Activated CD8-positive, alpha-beta memory T cell treated with anti-CD3 and anti-CD28 coated beads, Interleukin-2, amount 10 ng/mL, durations not matched to agents 7 days and 5 days (primary cell): ENCODE data around the gene TRMT1L. TPM values are rescaled to one million over a fixed set of nuclear protein-coding genes. Genes with fewer than 3 reads are reported as not detected.

Source experiments
- ATAC-seq: fragments of 150-1000 bp; cut with Tn5 transposase; one replicate; pipeline ENCODE4 v1.10.0; 2021; ENCODE audit warnings: moderate library complexity
- CTCF ChIA-PET: fragments of 350-600 bp; sonication (Branson Sonifier 250); formaldehyde crosslinking; loops from one replicate; lab custom pipeline; 2021; ENCODE audit warnings: antibody characterized with exemption; lab: Charles Lee
- DNase-seq: peaks from one replicate; pipeline ENCODE4 v3.0.0-alpha.2; 2020
- H3K27ac Mint-ChIP-seq: one replicate; pipeline ENCODE4 v1.8.0; 2021; ENCODE audit warnings: mild to moderate bottlenecking, mixed read lengths
- H3K27me3 Mint-ChIP-seq: one replicate; pipeline ENCODE4 v1.8.0; 2021; ENCODE audit warnings: mixed read lengths
- H3K36me3 Mint-ChIP-seq: one replicate; pipeline ENCODE4 v1.8.0; 2021; ENCODE audit warnings: mild to moderate bottlenecking, mixed read lengths
- H3K4me1 Mint-ChIP-seq: one replicate; pipeline ENCODE4 v1.8.0; 2021; ENCODE audit warnings: mixed read lengths
- H3K4me3 Mint-ChIP-seq: one replicate; pipeline ENCODE4 v1.8.0; 2021; ENCODE audit warnings: mild to moderate bottlenecking, moderate library complexity, mixed read lengths
- H3K9me3 Mint-ChIP-seq: one replicate; pipeline ENCODE4 v1.8.0; 2022; ENCODE audit warnings: low read depth, mixed read lengths
- total RNA-seq, 2 experiments: library from RNA; stranded (reverse); gene quantifications; one replicate each; pipeline ENCODE4 v1.2.3, GENCODE V29; 2021

TRMT1L gene
- total RNA-seq, 2 experiments from 2014 or later = 23.2 to 24.4 TPM

GRCh38 chr1:185155600-185156287, 1.0 kb downstream of the TRMT1L start:
- DNase-seq (no peak), ATAC-seq (no peak)
- peak overlapping the region; percentile 86 for H3K4me3 Mint-ChIP-seq
- peaks cover 12% of the 10 kb centered on the region for H3K36me3 Mint-ChIP-seq
- H3K27me3 Mint-ChIP-seq = no peaks in the 10 kb centered on the region
- peak overlapping the region; percentile 91 for H3K27ac Mint-ChIP-seq
- CTCF ChIA-PET = interaction anchor here (0.9 to 6.7 kb wide), 4 partner anchors 14 to 525 kb away, joined by 3 to 63 read pairs (median 10); partner anchors contain the start of genes NIBAN1 and RNF2
- H3K4me1 Mint-ChIP-seq = peaks cover 42% of the 10 kb centered on the region
- no peaks in the 10 kb centered on the region for H3K9me3 Mint-ChIP-seq

DNA sequence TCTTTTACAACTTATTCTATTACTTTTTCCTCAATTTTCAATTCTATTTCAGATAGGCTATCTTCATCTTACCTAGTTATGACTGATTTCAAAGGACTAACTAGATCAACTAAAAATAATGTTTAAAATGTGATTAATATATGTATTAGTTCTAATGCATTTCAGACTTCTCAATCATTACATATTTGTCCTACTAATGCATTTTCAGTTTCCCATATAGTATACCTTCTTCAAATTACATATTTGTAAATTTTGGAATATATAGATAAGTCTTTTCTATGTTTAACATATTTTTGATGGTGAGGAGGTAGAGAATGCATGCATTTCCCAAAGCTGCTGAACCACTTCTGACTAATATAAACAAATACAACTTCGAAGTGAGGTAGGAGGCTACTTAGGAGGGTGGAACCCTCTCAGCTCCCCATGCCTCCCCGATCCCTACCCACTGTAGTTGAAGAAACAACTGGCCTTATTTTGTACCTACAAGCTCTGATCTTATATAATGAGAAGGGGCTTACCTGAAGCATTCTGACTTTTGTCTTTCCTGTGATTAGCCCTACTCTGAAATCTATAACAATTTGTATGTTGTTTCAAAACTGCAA, 1.7 kb downstream of the TRMT1L start:
- no peaks in the 10 kb centered on the region for H3K27me3 Mint-ChIP-seq
- H3K4me1 Mint-ChIP-seq = peaks cover 39% of the 10 kb centered on the region
- ATAC-seq (no peak), DNase-seq (no peak)
- peak overlapping the region; percentile 86 for H3K4me3 Mint-ChIP-seq
- peaks cover 16% of the 10 kb centered on the region for H3K36me3 Mint-ChIP-seq
- CTCF ChIA-PET = interaction anchor here (2.8 to 6.7 kb wide), 2 partner anchors 15 to 110 kb away, joined by 9 to 63 read pairs; partner anchors contain the start of gene RNF2
- no peak overlapping the region for H3K27ac Mint-ChIP-seq
- H3K9me3 Mint-ChIP-seq = no peaks in the 10 kb centered on the region

DNA sequence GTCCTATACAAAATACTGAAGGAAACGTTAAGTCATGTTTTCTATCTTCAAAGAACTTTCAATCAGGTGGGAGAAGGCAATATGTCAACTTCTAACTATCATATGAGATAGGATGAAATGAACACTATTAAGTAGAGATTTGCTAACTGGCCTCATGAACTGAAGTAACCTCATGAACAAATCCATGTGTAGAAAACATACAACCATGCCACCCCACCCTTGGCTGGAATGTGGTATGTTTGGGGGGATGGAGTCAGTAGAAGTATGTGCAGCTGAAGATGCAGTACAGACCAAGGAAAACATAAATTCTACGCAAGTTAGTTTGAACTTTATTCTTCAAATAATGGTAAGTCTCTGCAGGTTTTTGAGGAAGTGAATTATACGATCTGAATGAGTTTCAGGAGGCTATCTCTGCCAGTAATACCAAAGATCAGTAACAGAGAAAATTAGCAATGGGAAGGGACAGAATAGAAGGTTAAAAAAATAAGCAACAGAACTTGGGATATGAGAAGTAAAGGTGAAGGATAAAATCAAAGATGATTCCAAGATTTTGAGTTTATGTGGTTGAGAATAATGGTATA, 4.5 kb downstream of the TRMT1L start:
- Mint-ChIP-seq H3K9me3 (no peaks in the 10 kb centered on the region), H3K4me1 (peaks cover 22% of the 10 kb centered on the region), H3K36me3 (peaks cover 30% of the 10 kb centered on the region), H3K27me3 (no peaks in the 10 kb centered on the region), H3K27ac (no peak overlapping the region), H3K4me3 (no peak overlapping the region)
- CTCF ChIA-PET = no interaction called here
- no peak for ATAC-seq
- no peak for DNase-seq

GRCh38 chr1:185151215-185151614, 5.5 kb downstream of the TRMT1L start:
- CTCF ChIA-PET = no interaction called here
- DNase-seq (no peak), ATAC-seq (no peak)
- H3K4me3 Mint-ChIP-seq = no peak overlapping the region
- peaks cover 30% of the 10 kb centered on the region for H3K36me3 Mint-ChIP-seq
- no peaks in the 10 kb centered on the region for H3K9me3 Mint-ChIP-seq
- no peaks in the 10 kb centered on the region for H3K27me3 Mint-ChIP-seq
- peaks cover 22% of the 10 kb centered on the region for H3K4me1 Mint-ChIP-seq
- no peak overlapping the region for H3K27ac Mint-ChIP-seq

DNA sequence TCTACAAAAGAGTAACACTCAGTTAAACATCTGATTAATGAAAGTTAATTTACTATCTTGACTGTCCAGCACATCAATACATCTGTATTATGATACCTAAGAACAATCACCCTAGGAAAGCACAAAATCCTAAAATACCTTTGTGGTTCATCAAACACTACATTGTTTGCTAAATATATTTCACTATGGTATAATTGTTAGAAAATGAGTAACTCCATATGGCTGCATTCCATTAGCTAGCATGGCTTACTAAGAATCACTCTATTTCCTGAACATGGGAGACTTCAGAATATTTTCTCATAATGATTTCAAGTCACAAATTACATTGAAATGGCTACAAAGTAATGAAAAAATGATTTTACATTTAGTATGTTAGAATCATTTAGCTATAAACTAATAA, 12.5 kb downstream of the TRMT1L start:
- Mint-ChIP-seq H3K4me3 (no peak overlapping the region), H3K36me3 (peaks cover 27% of the 10 kb centered on the region), H3K4me1 (no peaks in the 10 kb centered on the region), H3K27me3 (no peaks in the 10 kb centered on the region), H3K27ac (no peak overlapping the region), H3K9me3 (no peaks in the 10 kb centered on the region)
- no peak for DNase-seq
- no peak for ATAC-seq
- CTCF ChIA-PET = no interaction called here

GRCh38 chr1:185139246-185139645, 17.5 kb downstream of the TRMT1L start:
- H3K4me1 Mint-ChIP-seq = no peaks in the 10 kb centered on the region
- H3K4me3 Mint-ChIP-seq = no peak overlapping the region
- ATAC-seq = no peak
- no peak for DNase-seq
- peaks cover 28% of the 10 kb centered on the region for H3K36me3 Mint-ChIP-seq
- no peaks in the 10 kb centered on the region for H3K27me3 Mint-ChIP-seq
- no peak overlapping the region for H3K27ac Mint-ChIP-seq
- CTCF ChIA-PET = no interaction called here
- H3K9me3 Mint-ChIP-seq = no peaks in the 10 kb centered on the region

- ATAC-seq (no peak), DNase-seq (no peak)
- Mint-ChIP-seq H3K4me3 (no peak overlapping the region), H3K27me3 (no peaks in the 10 kb centered on the region), H3K36me3 (peaks cover 37% of the 10 kb centered on the region), H3K9me3 (no peaks in the 10 kb centered on the region), H3K27ac (no peak overlapping the region), H3K4me1 (no peaks in the 10 kb centered on the region)
- CTCF ChIA-PET = no interaction called here
Measured at GRCh38 chr1:185137896-185138545, 18.7 kb downstream of the TRMT1L start.

DNA sequence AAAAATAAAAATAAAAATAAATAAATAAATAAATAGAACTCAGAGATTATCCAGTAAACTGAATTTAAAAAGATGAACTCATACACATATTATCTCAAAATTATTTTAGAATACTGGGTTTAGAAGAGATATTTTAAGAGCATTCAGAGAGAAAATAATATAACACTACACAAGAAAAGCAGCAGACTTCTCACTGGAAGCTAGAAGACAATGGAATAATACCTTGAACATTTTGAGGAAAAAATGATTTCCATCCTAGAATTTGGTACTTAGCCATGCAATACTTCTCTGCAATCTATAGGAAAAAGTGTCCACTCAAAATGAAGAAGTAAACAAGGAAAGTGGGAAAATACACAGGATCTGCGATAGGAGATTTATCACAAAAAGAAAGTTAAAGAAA, 24.2 kb downstream of the TRMT1L start:
- Mint-ChIP-seq H3K4me3 (no peak overlapping the region), H3K4me1 (no peaks in the 10 kb centered on the region), H3K36me3 (peaks cover 36% of the 10 kb centered on the region), H3K27ac (no peak overlapping the region), H3K9me3 (no peaks in the 10 kb centered on the region), H3K27me3 (no peaks in the 10 kb centered on the region)
- DNase-seq (no peak), ATAC-seq (no peak)
- CTCF ChIA-PET = interaction anchor here (1.3 kb wide), 1 partner anchor 8 kb away, joined by 3 read pairs; no protein-coding TSS in a partner anchor

DNA sequence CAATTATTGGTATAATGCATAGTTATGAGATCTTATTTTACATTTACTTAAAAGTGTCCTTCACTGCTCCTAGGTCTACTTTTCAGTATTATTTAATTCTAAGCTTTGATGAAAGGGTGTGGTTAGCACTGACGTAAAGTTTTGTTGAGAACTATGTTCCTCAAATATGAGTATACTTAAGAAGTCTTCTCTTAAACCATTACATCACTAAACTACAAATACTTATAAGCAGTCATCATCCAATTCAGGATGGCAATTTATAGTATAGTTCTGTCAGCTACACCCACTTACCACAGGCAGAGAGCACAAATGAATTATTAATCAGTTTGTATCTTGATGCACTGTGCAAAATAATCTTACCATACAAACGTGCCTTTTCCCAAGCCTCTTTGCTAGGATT, 27.0 kb downstream of the TRMT1L start:
- H3K4me3 Mint-ChIP-seq = no peak overlapping the region
- peaks cover 41% of the 10 kb centered on the region for H3K36me3 Mint-ChIP-seq
- no peaks in the 10 kb centered on the region for H3K4me1 Mint-ChIP-seq
- H3K27me3 Mint-ChIP-seq = no peaks in the 10 kb centered on the region
- CTCF ChIA-PET = no interaction called here
- no peak for DNase-seq
- no peak overlapping the region for H3K27ac Mint-ChIP-seq
- no peak for ATAC-seq
- no peaks in the 10 kb centered on the region for H3K9me3 Mint-ChIP-seq

DNA sequence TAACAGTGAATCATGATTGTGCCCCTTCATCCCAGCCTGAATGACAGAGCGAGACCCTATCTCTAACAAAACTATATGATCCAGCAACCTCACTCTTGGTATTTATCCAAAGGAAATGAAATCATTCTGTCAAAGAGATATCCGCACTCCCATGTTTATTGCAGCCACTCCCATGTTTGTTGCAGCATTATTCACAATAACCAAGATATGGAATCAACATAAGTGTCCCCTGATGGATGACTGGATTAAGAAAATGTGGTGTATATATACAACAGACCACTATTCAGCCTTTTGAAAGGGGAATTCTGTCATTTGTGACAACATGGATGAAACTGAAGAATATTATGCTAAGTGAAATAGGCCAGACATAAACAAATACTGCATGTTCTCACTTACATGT, 44.4 kb downstream of the TRMT1L start:
- CTCF ChIA-PET = no interaction called here
- Mint-ChIP-seq H3K4me3 (no peak overlapping the region), H3K27me3 (no peaks in the 10 kb centered on the region), H3K36me3 (peaks cover 12% of the 10 kb centered on the region), H3K4me1 (no peaks in the 10 kb centered on the region), H3K9me3 (peaks cover 6% of the 10 kb centered on the region), H3K27ac (no peak overlapping the region)
- DNase-seq = no peak
- no peak for ATAC-seq

DNA sequence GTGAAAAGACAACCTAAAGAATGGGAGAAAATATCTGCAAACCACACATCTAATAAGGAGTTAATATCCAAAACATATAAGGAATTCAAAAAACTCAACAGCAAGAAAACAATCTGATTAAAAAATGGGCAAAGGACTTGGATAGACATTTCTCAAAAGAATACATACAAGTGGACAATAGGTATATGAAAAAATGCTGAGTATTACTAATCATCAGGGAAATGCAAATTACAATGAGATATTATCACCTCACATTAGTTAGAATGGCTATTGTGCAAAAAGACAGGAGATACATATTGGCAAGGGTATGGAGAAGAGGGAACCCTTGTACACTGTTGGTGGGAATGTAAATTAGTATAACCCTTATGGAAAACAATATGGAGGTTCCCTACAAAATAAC, 44.9 kb downstream of the TRMT1L start:
- Mint-ChIP-seq H3K9me3 (peaks cover 6% of the 10 kb centered on the region), H3K4me3 (no peak overlapping the region), H3K27me3 (no peaks in the 10 kb centered on the region), H3K27ac (no peak overlapping the region), H3K36me3 (peaks cover 8% of the 10 kb centered on the region), H3K4me1 (no peaks in the 10 kb centered on the region)
- ATAC-seq (no peak), DNase-seq (no peak)
- CTCF ChIA-PET = no interaction called here

DNA sequence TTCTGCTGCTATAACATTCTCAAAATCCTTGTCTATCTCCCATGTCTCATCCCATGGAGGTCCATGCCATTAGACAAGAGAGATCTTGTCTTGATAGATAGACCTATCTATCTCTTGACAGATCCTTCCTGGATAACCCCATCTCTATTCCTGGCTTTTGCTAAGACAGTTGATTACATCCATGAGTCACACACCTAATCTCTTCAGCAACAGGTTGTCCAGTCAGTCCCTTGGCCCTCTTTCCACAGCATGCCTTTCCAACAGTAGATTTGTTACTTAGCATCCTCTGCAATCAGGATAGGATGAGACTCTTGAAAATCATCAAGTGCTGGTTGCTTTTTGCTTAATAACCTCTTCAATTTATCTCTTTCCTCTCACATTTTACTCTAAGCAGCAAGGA, 46.6 kb downstream of the TRMT1L start:
- Mint-ChIP-seq H3K4me1 (no peaks in the 10 kb centered on the region), H3K9me3 (peaks cover 6% of the 10 kb centered on the region), H3K36me3 (peaks cover 9% of the 10 kb centered on the region), H3K4me3 (no peak overlapping the region), H3K27me3 (no peaks in the 10 kb centered on the region), H3K27ac (no peak overlapping the region)
- no peak for ATAC-seq
- no peak for DNase-seq
- CTCF ChIA-PET = interaction anchor here (1.2 kb wide), 1 partner anchor 19 kb away, joined by 3 read pairs; no protein-coding TSS in a partner anchor

DNA sequence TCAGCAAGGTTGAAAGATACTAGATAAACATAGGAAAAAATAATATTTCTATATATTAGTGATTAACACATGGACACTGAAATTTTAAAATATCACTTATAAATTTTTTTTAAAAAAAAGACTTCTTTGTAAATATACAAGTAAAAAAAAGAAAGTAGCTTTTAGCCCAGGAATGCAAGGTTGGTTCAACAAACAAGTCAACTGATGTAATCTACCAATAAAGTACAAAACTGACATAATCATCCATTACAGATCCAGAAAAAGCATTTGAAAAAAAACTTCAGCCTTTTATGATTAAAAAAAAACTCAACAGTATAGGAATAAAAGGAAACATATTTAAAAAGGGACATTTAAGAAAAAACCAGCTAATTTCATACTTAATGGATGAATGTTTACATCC, 48.4 kb downstream of the TRMT1L start:
- Mint-ChIP-seq H3K4me1 (no peaks in the 10 kb centered on the region), H3K9me3 (peaks cover 7% of the 10 kb centered on the region), H3K27ac (no peak overlapping the region), H3K27me3 (no peaks in the 10 kb centered on the region), H3K4me3 (no peak overlapping the region), H3K36me3 (peaks cover 21% of the 10 kb centered on the region)
- CTCF ChIA-PET = interaction anchor here (1.0 kb wide), 1 partner anchor 62 kb away, joined by 3 read pairs; no protein-coding TSS in a partner anchor
- ATAC-seq (no peak), DNase-seq (no peak)
